HL-60 (cell line): ENCODE measurements around the gene TMTC1.
"Not testable (repeated sequence)": the region's sequence is repeated elsewhere in the genome, so short reads cannot be mapped to it uniquely, and the experiment has no call there.

Source experiments
- DNase-seq, 2 experiments: peaks; one replicate each; pipeline ENCODE4 v3.0.0-alpha.2; 2010 to 2020; ENCODE audit warnings: low read depth in 1 of 2, low spot score in 1 of 2
- H3K27ac ChIP-seq: fragments of 250-450 bp; sonication (Bioruptor Pico); replicated peaks from 2 replicates; pipeline ENCODE4 v1.5.1; 2020; ENCODE audit warnings: mild to moderate bottlenecking, moderate library complexity
- H3K27me3 ChIP-seq: fragments of 250-450 bp; sonication (Bioruptor Pico); 2 replicates; pipeline ENCODE4 v1.5.1; 2021; ENCODE audit warnings: mild to moderate bottlenecking, moderate library complexity; ENCODE audit not compliant: insufficient read depth, poor library complexity, severe bottlenecking
- H3K4me3 ChIP-seq: replicated peaks from 2 replicates; pipeline ENCODE4 v1.5.1; 2011; ENCODE audit warnings: mild to moderate bottlenecking, control low read depth, low read length; ENCODE audit not compliant: insufficient read depth
- GABPA ChIP-seq: IDR thresholded peaks from 2 replicates; pipeline ENCODE4 v1.6.1; 2012; ENCODE audit warnings: low read depth
- POLR2AphosphoS5 ChIP-seq: IDR thresholded peaks from 2 replicates; pipeline ENCODE4 v1.6.1; 2012; ENCODE audit warnings: low read depth
- SPI1 ChIP-seq: IDR thresholded peaks from 2 replicates; pipeline ENCODE4 v1.6.1; 2012; ENCODE audit warnings: low read depth, mild to moderate bottlenecking, borderline replicate concordance
- TF ChIP-seq, protein P1 (sequence below): IDR thresholded peaks from 2 replicates; pipeline ENCODE4 v1.6.1; 2012; ENCODE audit warnings: low read depth; ENCODE audit not compliant: insufficient replicate concordance
- TF ChIP-seq, protein P2 (sequence below): IDR thresholded peaks from one replicate; pipeline ENCODE4 v1.5.1; 2011; ENCODE audit warnings: low read length, control low read depth, inconsistent platforms; ENCODE audit not compliant: insufficient read depth

TMTC1 gene

DNA sequence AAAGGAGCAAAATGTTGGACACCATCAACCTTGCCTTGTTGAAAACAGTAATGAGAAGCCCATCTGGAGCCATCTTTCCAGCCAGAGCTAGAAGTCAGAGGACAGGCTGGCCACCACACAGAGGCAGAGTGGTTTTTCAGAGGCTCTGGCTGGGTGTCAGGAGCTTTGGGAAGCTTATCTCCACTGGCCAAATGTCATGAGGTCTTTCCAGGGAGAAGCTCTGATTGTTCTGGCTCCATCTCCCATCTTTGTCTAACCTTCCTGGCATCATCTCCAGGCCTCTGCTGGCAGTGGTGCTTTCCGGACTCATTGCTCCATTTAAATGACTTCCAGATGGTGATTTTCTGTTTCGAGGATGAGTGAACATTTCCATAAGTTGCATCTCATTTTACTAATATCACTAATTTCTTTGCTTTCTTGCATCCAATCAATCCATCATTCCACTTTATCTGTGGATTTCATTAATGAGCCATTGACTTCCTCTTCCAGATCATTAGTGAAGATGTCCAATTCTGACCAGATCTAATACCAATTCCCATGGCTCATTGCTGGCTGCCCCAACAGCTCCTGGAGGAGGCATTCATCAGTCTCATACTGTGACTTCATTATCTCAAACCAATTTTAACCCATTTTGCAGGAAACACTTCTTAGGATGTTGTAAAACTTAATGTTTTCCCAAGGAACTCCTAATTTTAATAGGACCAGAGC, 35.3 kb upstream of the TMTC1 start:
- no peak for DNase-seq
- Histone ChIP-seq H3K4me3 (no peak overlapping the region), H3K27me3 (no peaks in the 10 kb centered on the region), H3K27ac (no peak overlapping the region)
- TF ChIP-seq SPI1 (no peak), GABPA (no peak), POLR2AphosphoS5 (no peak)
- TF ChIP-seq, protein P1, sequence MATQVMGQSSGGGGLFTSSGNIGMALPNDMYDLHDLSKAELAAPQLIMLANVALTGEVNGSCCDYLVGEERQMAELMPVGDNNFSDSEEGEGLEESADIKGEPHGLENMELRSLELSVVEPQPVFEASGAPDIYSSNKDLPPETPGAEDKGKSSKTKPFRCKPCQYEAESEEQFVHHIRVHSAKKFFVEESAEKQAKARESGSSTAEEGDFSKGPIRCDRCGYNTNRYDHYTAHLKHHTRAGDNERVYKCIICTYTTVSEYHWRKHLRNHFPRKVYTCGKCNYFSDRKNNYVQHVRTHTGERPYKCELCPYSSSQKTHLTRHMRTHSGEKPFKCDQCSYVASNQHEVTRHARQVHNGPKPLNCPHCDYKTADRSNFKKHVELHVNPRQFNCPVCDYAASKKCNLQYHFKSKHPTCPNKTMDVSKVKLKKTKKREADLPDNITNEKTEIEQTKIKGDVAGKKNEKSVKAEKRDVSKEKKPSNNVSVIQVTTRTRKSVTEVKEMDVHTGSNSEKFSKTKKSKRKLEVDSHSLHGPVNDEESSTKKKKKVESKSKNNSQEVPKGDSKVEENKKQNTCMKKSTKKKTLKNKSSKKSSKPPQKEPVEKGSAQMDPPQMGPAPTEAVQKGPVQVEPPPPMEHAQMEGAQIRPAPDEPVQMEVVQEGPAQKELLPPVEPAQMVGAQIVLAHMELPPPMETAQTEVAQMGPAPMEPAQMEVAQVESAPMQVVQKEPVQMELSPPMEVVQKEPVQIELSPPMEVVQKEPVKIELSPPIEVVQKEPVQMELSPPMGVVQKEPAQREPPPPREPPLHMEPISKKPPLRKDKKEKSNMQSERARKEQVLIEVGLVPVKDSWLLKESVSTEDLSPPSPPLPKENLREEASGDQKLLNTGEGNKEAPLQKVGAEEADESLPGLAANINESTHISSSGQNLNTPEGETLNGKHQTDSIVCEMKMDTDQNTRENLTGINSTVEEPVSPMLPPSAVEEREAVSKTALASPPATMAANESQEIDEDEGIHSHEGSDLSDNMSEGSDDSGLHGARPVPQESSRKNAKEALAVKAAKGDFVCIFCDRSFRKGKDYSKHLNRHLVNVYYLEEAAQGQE = no peak
- TF ChIP-seq, protein P2, sequence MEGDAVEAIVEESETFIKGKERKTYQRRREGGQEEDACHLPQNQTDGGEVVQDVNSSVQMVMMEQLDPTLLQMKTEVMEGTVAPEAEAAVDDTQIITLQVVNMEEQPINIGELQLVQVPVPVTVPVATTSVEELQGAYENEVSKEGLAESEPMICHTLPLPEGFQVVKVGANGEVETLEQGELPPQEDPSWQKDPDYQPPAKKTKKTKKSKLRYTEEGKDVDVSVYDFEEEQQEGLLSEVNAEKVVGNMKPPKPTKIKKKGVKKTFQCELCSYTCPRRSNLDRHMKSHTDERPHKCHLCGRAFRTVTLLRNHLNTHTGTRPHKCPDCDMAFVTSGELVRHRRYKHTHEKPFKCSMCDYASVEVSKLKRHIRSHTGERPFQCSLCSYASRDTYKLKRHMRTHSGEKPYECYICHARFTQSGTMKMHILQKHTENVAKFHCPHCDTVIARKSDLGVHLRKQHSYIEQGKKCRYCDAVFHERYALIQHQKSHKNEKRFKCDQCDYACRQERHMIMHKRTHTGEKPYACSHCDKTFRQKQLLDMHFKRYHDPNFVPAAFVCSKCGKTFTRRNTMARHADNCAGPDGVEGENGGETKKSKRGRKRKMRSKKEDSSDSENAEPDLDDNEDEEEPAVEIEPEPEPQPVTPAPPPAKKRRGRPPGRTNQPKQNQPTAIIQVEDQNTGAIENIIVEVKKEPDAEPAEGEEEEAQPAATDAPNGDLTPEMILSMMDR = no peak

- Histone ChIP-seq H3K4me3 (no peak overlapping the region), H3K27ac (no peak overlapping the region), H3K27me3 (no peaks in the 10 kb centered on the region)
- no peak for TF ChIP-seq GABPA
- TF ChIP-seq, protein P1 = no peak
- TF ChIP-seq, protein P2 = no peak
- TF ChIP-seq SPI1 = no peak
- TF ChIP-seq POLR2AphosphoS5 = no peak
- DNase-seq = no peak
Observed at GRCh38 chr12:29816874-29817725, 33.4 kb upstream of the TMTC1 start.

DNA sequence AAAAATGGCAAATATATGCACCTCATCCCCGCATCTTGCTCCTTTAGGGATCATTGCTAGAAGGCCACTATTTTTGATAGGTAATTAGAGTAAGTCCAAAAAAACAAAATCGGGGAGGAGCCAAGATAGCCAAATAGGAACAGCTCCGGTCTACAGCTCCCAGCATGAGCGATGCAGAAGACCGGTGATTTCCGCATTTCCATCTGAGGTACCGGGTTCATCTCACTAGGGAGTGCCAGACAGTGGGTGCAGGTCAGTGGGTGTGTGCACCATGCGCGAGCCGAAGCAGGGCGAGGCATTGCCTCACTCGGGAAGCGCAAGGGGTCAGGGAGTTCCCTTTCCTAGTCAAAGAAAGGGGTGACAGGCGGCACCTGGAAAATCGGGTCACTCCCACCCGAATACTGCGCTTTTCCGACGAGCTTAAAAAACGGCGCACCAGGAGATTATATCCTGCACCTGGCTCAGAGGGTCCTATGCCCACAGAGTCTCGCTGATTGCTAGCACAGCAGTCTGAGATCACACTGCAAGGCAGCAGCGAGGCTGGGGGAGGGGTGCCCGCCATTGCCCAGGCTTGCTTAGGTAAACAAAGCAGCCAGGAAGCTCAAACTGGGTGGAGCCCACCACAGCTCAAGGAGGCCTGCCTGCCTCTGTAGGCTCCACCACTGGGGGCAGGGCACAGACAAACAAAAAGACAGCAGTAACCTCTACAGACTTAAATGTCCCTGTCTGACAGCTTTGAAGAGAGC, 26.0 kb upstream of the TMTC1 start:
- not testable (repeated sequence) for DNase-seq, H3K4me3 ChIP-seq, H3K27ac ChIP-seq, H3K27me3 ChIP-seq

DNA sequence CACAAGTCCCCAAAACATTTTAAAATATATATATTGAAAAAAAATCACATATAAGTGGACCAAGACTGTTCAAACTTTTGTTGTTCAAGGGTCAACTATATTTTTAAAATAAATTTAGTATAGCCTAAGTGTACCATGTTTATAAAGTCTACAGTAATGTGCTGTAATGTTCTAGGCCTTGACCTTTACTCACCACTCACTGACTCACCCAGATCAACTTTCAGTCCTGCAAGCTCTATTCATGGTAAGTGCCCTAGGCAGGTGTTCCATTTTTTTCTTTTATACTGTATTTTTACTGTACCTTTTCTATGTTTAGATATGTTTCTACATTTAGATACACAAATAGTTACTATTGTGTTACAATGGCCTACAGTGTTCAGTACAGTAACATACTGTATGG, 23.4 kb upstream of the TMTC1 start:
- TF ChIP-seq POLR2AphosphoS5 (no peak), SPI1 (no peak), GABPA (no peak)
- TF ChIP-seq, protein P1 = no peak
- TF ChIP-seq, protein P2 = no peak
- DNase-seq = no peak
- no peak overlapping the region for H3K4me3 ChIP-seq

More for the DNA sequence above, 23.4 kb upstream of the TMTC1 start:
- Histone ChIP-seq H3K27ac (no peak overlapping the region), H3K27me3 (no peaks in the 10 kb centered on the region)
